Right lobe of liver (tissue), 4 donors: ENCODE data around the gene KRT33B.

Experiments used
- POLR2A ChIP-seq: fragments of 450-650 bp; IDR thresholded peaks from one replicate; pipeline ENCODE4 v1.6.1; 2017; ENCODE audit warnings: antibody characterized with exemption, mild to moderate bottlenecking
- TF ChIP-seq, protein P1 (sequence below), 4 donors: fragments of 200-600 bp in 3 of 4; fragments of 450-650 bp in 1 of 4; IDR thresholded peaks; one replicate each; pipeline versions ENCODE4 v1.5.1 to v1.8.0; 2016 to 2022; ENCODE audit warnings: antibody characterized with exemption in 4 of 4, mild to moderate bottlenecking in 2 of 4
- donor health status: DM: no; HTN: no; CAD: no.
- donor health status: DM: no; HTN: no; CAD: no.
- donor health status: DM: no; HTN: yes; CAD: no.

GRCh38 chr17:41403404-41404023 is 33.9 kb upstream of the KRT33B start:
- TF ChIP-seq, protein P1, sequence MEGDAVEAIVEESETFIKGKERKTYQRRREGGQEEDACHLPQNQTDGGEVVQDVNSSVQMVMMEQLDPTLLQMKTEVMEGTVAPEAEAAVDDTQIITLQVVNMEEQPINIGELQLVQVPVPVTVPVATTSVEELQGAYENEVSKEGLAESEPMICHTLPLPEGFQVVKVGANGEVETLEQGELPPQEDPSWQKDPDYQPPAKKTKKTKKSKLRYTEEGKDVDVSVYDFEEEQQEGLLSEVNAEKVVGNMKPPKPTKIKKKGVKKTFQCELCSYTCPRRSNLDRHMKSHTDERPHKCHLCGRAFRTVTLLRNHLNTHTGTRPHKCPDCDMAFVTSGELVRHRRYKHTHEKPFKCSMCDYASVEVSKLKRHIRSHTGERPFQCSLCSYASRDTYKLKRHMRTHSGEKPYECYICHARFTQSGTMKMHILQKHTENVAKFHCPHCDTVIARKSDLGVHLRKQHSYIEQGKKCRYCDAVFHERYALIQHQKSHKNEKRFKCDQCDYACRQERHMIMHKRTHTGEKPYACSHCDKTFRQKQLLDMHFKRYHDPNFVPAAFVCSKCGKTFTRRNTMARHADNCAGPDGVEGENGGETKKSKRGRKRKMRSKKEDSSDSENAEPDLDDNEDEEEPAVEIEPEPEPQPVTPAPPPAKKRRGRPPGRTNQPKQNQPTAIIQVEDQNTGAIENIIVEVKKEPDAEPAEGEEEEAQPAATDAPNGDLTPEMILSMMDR (IDR thresholded peaks at IDR 0.05), result no peak
- no peak for TF ChIP-seq POLR2A
